ENCODE data around the gene GFER. TPM values are rescaled to one million over a fixed set of nuclear protein-coding genes. Genes with fewer than 3 reads are reported as not detected.

The GFER gene
- total RNA-seq, 2 experiments from 2014 or later: 33.5 to 33.9 TPM

GRCh38 chr16:2026461-2027023, 42.5 kb downstream of the GFER start, which contains the start of gene NHERF2:
Gene NHERF2, plus strand, starts transcription at chr16:2026902. Its CDS starts 104 bp downstream, at chr16:2027006.
- POLR2A ChIA-PET: interaction anchor here (1.4 to 1.5 kb wide), 2 partner anchors 126 to 128 kb away, joined by 6 to 8 read pairs; partner anchors contain the start of gene TRAF7
- peaks cover 17% of the 10 kb centered on the region for H3K27me3 Mint-ChIP-seq
- ATAC-seq: no peak
- intact Hi-C loops (cut with micrococcal nuclease): no loop called here
- CTCF ChIA-PET: interaction anchor here (1.6 to 2.4 kb wide), 2 partner anchors 10 to 114 kb away, joined by 5 to 11 read pairs; no protein-coding TSS in a partner anchor
- DNase-seq: no peak
- no peak within 1 kb of the TSS for H3K27ac Mint-ChIP-seq
- no peaks in the 10 kb centered on the region for H3K9me3 Mint-ChIP-seq
- H3K4me1 Mint-ChIP-seq (ENCODE audit: low read depth): peaks cover 18% of the 10 kb centered on the region
- TF ChIP-seq CTCF (IDR thresholded peaks at IDR 0.05): no peak
- peaks cover 3% of the 10 kb centered on the region for H3K36me3 Mint-ChIP-seq (ENCODE audit: low read depth)
- peak within 1 kb of the TSS; percentile 60 for H3K4me3 Mint-ChIP-seq

- ATAC-seq: no peak
- Mint-ChIP-seq H3K27ac (no peak overlapping the region), H3K4me3 (peak overlapping the region; percentile 60), H3K36me3 (ENCODE audit: low read depth) (peaks cover 2% of the 10 kb centered on the region), H3K27me3 (peaks cover 14% of the 10 kb centered on the region), H3K4me1 (ENCODE audit: low read depth) (peaks cover 18% of the 10 kb centered on the region), H3K9me3 (no peaks in the 10 kb centered on the region)
- CTCF ChIA-PET: interaction anchor here (1.0 to 2.4 kb wide), 2 partner anchors 14 to 113 kb away, joined by 3 to 11 read pairs; no protein-coding TSS in a partner anchor
- peak; percentile 10 for TF ChIP-seq CTCF (IDR thresholded peaks at IDR 0.05)
- no peak for DNase-seq
- POLR2A ChIA-PET: interaction anchor here (1.3 to 1.5 kb wide), 4 partner anchors 18 to 128 kb away, joined by 4 to 8 read pairs (median 6); partner anchors contain the start of genes NTHL1, TRAF7 and TSC2
- intact Hi-C loops (cut with micrococcal nuclease): no loop called here
Observed at GRCh38 chr16:2027024-2028010, 43.3 kb downstream of the GFER start.

GRCh38 chr16:2028146-2028545, 44.2 kb downstream of the GFER start:
- ChIA-PET POLR2A (interaction anchor here (1.3 to 1.5 kb wide), 4 partner anchors 18 to 127 kb away, joined by 4 to 8 read pairs (median 6); partner anchors contain the start of genes NTHL1, TRAF7 and TSC2), CTCF (interaction anchor here (1.0 to 2.4 kb wide), 2 partner anchors 14 to 112 kb away, joined by 3 to 11 read pairs; no protein-coding TSS in a partner anchor)
- Mint-ChIP-seq H3K9me3 (no peaks in the 10 kb centered on the region), H3K27ac (no peak overlapping the region), H3K36me3 (ENCODE audit: low read depth) (no peaks in the 10 kb centered on the region), H3K4me3 (peak overlapping the region; percentile 60), H3K4me1 (ENCODE audit: low read depth) (peaks cover 13% of the 10 kb centered on the region), H3K27me3 (peaks cover 11% of the 10 kb centered on the region)
- no peak for TF ChIP-seq CTCF (IDR thresholded peaks at IDR 0.05)
- intact Hi-C loops (cut with micrococcal nuclease): no loop called here
- ATAC-seq: no peak
- no peak for DNase-seq

DNA sequence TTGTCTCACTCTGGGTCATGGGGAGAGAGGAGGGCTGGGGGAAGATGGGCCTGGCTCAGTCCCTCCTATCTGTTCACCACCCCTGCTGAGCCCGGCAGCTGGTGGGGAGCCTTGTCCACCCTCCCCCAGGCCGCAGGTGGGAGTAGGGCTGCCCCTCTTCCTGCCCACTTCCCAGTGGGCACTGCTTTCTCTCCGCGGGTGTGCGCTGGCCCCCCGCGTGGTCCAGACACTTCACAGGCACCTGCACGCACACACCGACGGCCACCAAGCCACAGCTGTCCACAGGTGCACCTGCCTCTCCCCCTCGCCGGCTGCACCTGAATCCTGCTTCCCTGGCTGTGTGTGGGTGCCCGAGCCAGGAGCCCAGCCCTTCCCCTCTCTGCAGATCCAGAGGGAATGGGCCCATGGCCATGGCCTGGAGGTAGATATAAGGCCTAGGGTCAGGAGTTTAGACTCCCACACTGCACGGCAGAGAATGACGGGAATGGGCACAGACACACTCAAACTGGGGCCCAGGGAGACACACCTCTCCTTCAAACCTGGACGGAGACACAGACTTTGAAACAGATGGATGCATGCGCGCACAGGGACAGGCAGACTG, 44.7 kb downstream of the GFER start:
- Mint-ChIP-seq H3K27ac (no peak overlapping the region), H3K4me1 (ENCODE audit: low read depth) (peaks cover 11% of the 10 kb centered on the region), H3K36me3 (ENCODE audit: low read depth) (no peaks in the 10 kb centered on the region), H3K4me3 (no peak overlapping the region), H3K9me3 (no peaks in the 10 kb centered on the region), H3K27me3 (peaks cover 11% of the 10 kb centered on the region)
- ATAC-seq (no peak), DNase-seq (no peak)
- intact Hi-C loops (cut with micrococcal nuclease): no loop called here
- ChIA-PET POLR2A (no interaction called here), CTCF (no interaction called here)
- no peak for TF ChIP-seq CTCF (IDR thresholded peaks at IDR 0.05)
